Activated CD4-positive, alpha-beta T cell treated with anti-CD3 and anti-CD28 coated beads for 36 hours (primary cell): ENCODE measurements around the gene MACROD2. TPM values are rescaled to one million over a fixed set of nuclear protein-coding genes. Genes with fewer than 3 reads are reported as not detected.

ENCODE experiments used
- ATAC-seq: fragments of 200-7000 bp; cut with Tn5 transposase; one replicate; pipeline ENCODE4 v1.10.0; 2021; ENCODE audit warnings: mild to moderate bottlenecking, moderate library complexity
- CTCF ChIA-PET: fragments of 350-600 bp; sonication (Branson Sonifier 250); formaldehyde crosslinking; loops from one replicate; lab custom pipeline; 2021; ENCODE audit warnings: antibody characterized with exemption; lab: Charles Lee
- POLR2A ChIA-PET: fragments of 350-600 bp; sonication (Branson Sonifier 250); formaldehyde crosslinking; loops from one replicate; lab custom pipeline; 2021; ENCODE audit warnings: antibody characterized with exemption, inconsistent platforms; lab: Charles Lee
- DNase-seq: peaks from one replicate; pipeline ENCODE4 v3.0.0-alpha.2; 2020
- H3K27ac Mint-ChIP-seq: one replicate; pipeline ENCODE4 v1.8.0; 2021; ENCODE audit warnings: mixed read lengths
- H3K27me3 Mint-ChIP-seq: one replicate; pipeline ENCODE4 v1.8.0; 2021; ENCODE audit warnings: mixed read lengths
- H3K36me3 Mint-ChIP-seq: one replicate; pipeline ENCODE4 v1.8.0; 2021; ENCODE audit warnings: low read depth, mixed read lengths
- H3K4me1 Mint-ChIP-seq: one replicate; pipeline ENCODE4 v1.8.0; 2021; ENCODE audit warnings: mixed read lengths
- H3K4me3 Mint-ChIP-seq: one replicate; pipeline ENCODE4 v1.8.0; 2021; ENCODE audit warnings: mild to moderate bottlenecking, moderate library complexity, mixed read lengths
- H3K9me3 Mint-ChIP-seq: one replicate; pipeline ENCODE4 v1.8.0; 2021; ENCODE audit warnings: low read depth, mixed read lengths
- intact Hi-C, 2 experiments: fragments of 100-400 bp; cut with DNase I in 1 of 2; cut with micrococcal nuclease in 1 of 2; formaldehyde crosslinking; loops; one replicate each; pipeline versions ENCODE4 v1.14.2 to v1.15.1; 2022 to 2024; cut with DNase I, micrococcal nuclease
- total RNA-seq, 2 experiments: library from RNA; stranded (reverse); gene quantifications; one replicate each; pipeline ENCODE4 v1.2.3, GENCODE V29; 2021

The MACROD2 gene
- total RNA-seq, 2 experiments from 2014 or later: not detected

GRCh38 chr20:15637546-15637945, 1642.2 kb downstream of the MACROD2 start:
- H3K27ac Mint-ChIP-seq: no peak overlapping the region
- no peaks in the 10 kb centered on the region for H3K4me1 Mint-ChIP-seq
- H3K9me3 Mint-ChIP-seq: no peaks in the 10 kb centered on the region
- no peak overlapping the region for H3K4me3 Mint-ChIP-seq
- ChIA-PET POLR2A (no interaction called here), CTCF (interaction anchor here (1.3 kb wide), 1 partner anchor 17 kb away, joined by 3 read pairs; no protein-coding TSS in a partner anchor)
- no peaks in the 10 kb centered on the region for H3K36me3 Mint-ChIP-seq
- intact Hi-C loops: no loop called here
- ATAC-seq (no peak), DNase-seq (no peak)
- H3K27me3 Mint-ChIP-seq: no peaks in the 10 kb centered on the region

GRCh38 chr20:15637950-15638754, 1642.8 kb downstream of the MACROD2 start:
- POLR2A ChIA-PET: interaction anchor here (0.6 kb wide), 1 partner anchor 390 kb away, joined by 3 read pairs; no protein-coding TSS in a partner anchor
- Mint-ChIP-seq H3K27me3 (no peaks in the 10 kb centered on the region), H3K36me3 (no peaks in the 10 kb centered on the region), H3K27ac (no peak overlapping the region), H3K9me3 (no peaks in the 10 kb centered on the region), H3K4me1 (no peaks in the 10 kb centered on the region), H3K4me3 (no peak overlapping the region)
- intact Hi-C loops: no loop called here
- no peak for ATAC-seq
- DNase-seq: no peak
- CTCF ChIA-PET: interaction anchor here (1.3 kb wide), 1 partner anchor 16 kb away, joined by 3 read pairs; no protein-coding TSS in a partner anchor

- intact Hi-C loops: no loop called here
- CTCF ChIA-PET: interaction anchor here (1.3 kb wide), 1 partner anchor 15 kb away, joined by 3 read pairs; no protein-coding TSS in a partner anchor
- H3K27me3 Mint-ChIP-seq: no peaks in the 10 kb centered on the region
- no peak overlapping the region for H3K4me3 Mint-ChIP-seq
- no peak for ATAC-seq
- POLR2A ChIA-PET: no interaction called here
- no peak for DNase-seq
- H3K4me1 Mint-ChIP-seq: no peaks in the 10 kb centered on the region
- no peaks in the 10 kb centered on the region for H3K36me3 Mint-ChIP-seq
- no peaks in the 10 kb centered on the region for H3K9me3 Mint-ChIP-seq
- H3K27ac Mint-ChIP-seq: no peak overlapping the region
Observed at GRCh38 chr20:15638816-15639215, 1643.5 kb downstream of the MACROD2 start.

GRCh38 chr20:15639839-15640238, 1644.5 kb downstream of the MACROD2 start:
- DNase-seq (no peak), ATAC-seq (no peak)
- CTCF ChIA-PET: no interaction called here
- Mint-ChIP-seq H3K4me1 (no peaks in the 10 kb centered on the region), H3K36me3 (no peaks in the 10 kb centered on the region), H3K27me3 (no peaks in the 10 kb centered on the region), H3K9me3 (no peaks in the 10 kb centered on the region), H3K27ac (no peak overlapping the region), H3K4me3 (no peak overlapping the region)
- POLR2A ChIA-PET: no interaction called here
- intact Hi-C loops: no loop called here

- Mint-ChIP-seq H3K9me3 (no peaks in the 10 kb centered on the region), H3K4me3 (no peak overlapping the region), H3K27ac (no peak overlapping the region), H3K27me3 (no peaks in the 10 kb centered on the region), H3K4me1 (no peaks in the 10 kb centered on the region), H3K36me3 (no peaks in the 10 kb centered on the region)
- POLR2A ChIA-PET: no interaction called here
- DNase-seq (no peak), ATAC-seq (no peak)
- CTCF ChIA-PET: interaction anchor here (0.7 kb wide), 1 partner anchor 27 kb away, joined by 3 read pairs; no protein-coding TSS in a partner anchor
- intact Hi-C loops: no loop called here
Observed at GRCh38 chr20:15642109-15642508, 1646.8 kb downstream of the MACROD2 start.

GRCh38 chr20:15642676-15643075, 1647.4 kb downstream of the MACROD2 start:
- no peak overlapping the region for H3K4me3 Mint-ChIP-seq
- ChIA-PET POLR2A (no interaction called here), CTCF (interaction anchor here (2.0 kb wide), 1 partner anchor 12 kb away, joined by 5 read pairs; no protein-coding TSS in a partner anchor)
- no peak overlapping the region for H3K27ac Mint-ChIP-seq
- no peaks in the 10 kb centered on the region for H3K36me3 Mint-ChIP-seq
- H3K4me1 Mint-ChIP-seq: no peaks in the 10 kb centered on the region
- intact Hi-C loops: no loop called here
- H3K9me3 Mint-ChIP-seq: no peaks in the 10 kb centered on the region
- no peaks in the 10 kb centered on the region for H3K27me3 Mint-ChIP-seq
- no peak for ATAC-seq
- no peak for DNase-seq

GRCh38 chr20:15643713-15644112, 1648.4 kb downstream of the MACROD2 start:
- Mint-ChIP-seq H3K27ac (no peak overlapping the region), H3K4me3 (no peak overlapping the region), H3K27me3 (no peaks in the 10 kb centered on the region), H3K9me3 (peaks cover 4% of the 10 kb centered on the region), H3K36me3 (no peaks in the 10 kb centered on the region), H3K4me1 (no peaks in the 10 kb centered on the region)
- ChIA-PET POLR2A (no interaction called here), CTCF (interaction anchor here (0.6 to 2.0 kb wide), 3 partner anchors 11 to 375 kb away, joined by 3 to 5 read pairs (median 3); no protein-coding TSS in a partner anchor)
- ATAC-seq (no peak), DNase-seq (no peak)
- intact Hi-C loops: no loop called here

- DNase-seq (no peak), ATAC-seq (no peak)
- Mint-ChIP-seq H3K4me3 (no peak overlapping the region), H3K27ac (no peak overlapping the region), H3K9me3 (peaks cover 4% of the 10 kb centered on the region), H3K27me3 (no peaks in the 10 kb centered on the region), H3K36me3 (no peaks in the 10 kb centered on the region), H3K4me1 (no peaks in the 10 kb centered on the region)
- POLR2A ChIA-PET: no interaction called here
- CTCF ChIA-PET: no interaction called here
- intact Hi-C loops: no loop called here
Observed at GRCh38 chr20:15645816-15646215, 1650.5 kb downstream of the MACROD2 start.

GRCh38 chr20:15653396-15654207, 1658.3 kb downstream of the MACROD2 start:
- no peaks in the 10 kb centered on the region for H3K4me1 Mint-ChIP-seq
- H3K4me3 Mint-ChIP-seq: no peak overlapping the region
- peaks cover under 1% of the 10 kb centered on the region for H3K9me3 Mint-ChIP-seq
- H3K36me3 Mint-ChIP-seq: no peaks in the 10 kb centered on the region
- intact Hi-C loops: no loop called here
- CTCF ChIA-PET: interaction anchor here (0.7 to 1.4 kb wide), 3 partner anchors 10 to 109 kb away, joined by 3 to 5 read pairs (median 3); no protein-coding TSS in a partner anchor
- H3K27ac Mint-ChIP-seq: no peak overlapping the region
- H3K27me3 Mint-ChIP-seq: no peaks in the 10 kb centered on the region
- DNase-seq: no peak
- no peak for ATAC-seq
- POLR2A ChIA-PET: no interaction called here

- H3K36me3 Mint-ChIP-seq: no peaks in the 10 kb centered on the region
- H3K9me3 Mint-ChIP-seq: no peaks in the 10 kb centered on the region
- POLR2A ChIA-PET: no interaction called here
- no peak overlapping the region for H3K4me3 Mint-ChIP-seq
- no peaks in the 10 kb centered on the region for H3K4me1 Mint-ChIP-seq
- CTCF ChIA-PET: interaction anchor here (0.7 to 1.4 kb wide), 3 partner anchors 10 to 617 kb away, joined by 3 to 5 read pairs (median 3); no protein-coding TSS in a partner anchor
- no peak overlapping the region for H3K27ac Mint-ChIP-seq
- no peaks in the 10 kb centered on the region for H3K27me3 Mint-ChIP-seq
- ATAC-seq: no peak
- DNase-seq: peak; percentile 12
- intact Hi-C loops: no loop called here
Observed at GRCh38 chr20:15654208-15654649, 1658.9 kb downstream of the MACROD2 start.

GRCh38 chr20:15655295-15655874, 1660.1 kb downstream of the MACROD2 start:
- DNase-seq (no peak), ATAC-seq (no peak)
- no peak overlapping the region for H3K4me3 Mint-ChIP-seq
- no peaks in the 10 kb centered on the region for H3K36me3 Mint-ChIP-seq
- H3K4me1 Mint-ChIP-seq: no peaks in the 10 kb centered on the region
- ChIA-PET CTCF (no interaction called here), POLR2A (no interaction called here)
- intact Hi-C loops: no loop called here
- no peaks in the 10 kb centered on the region for H3K27me3 Mint-ChIP-seq
- H3K27ac Mint-ChIP-seq: no peak overlapping the region
- no peaks in the 10 kb centered on the region for H3K9me3 Mint-ChIP-seq
